ENCODE results near the gene DCDC2C. TPM values are rescaled to one million over a fixed set of nuclear protein-coding genes. Genes with fewer than 3 reads are reported as not detected.
A peak's percentile ranks its signal among the peaks of the same experiment; 100 is the strongest.

The DCDC2C gene
- polyA plus RNA-seq, 2 of the 4 experiments (the other 2 are of a cell fraction): not detected

- no peaks in the 10 kb centered on the region for H3K9me3 ChIP-seq
- ATAC-seq (peak; percentile 79 to 96), FAIRE-seq (no peak), DNase-seq (ENCODE audit: low read depth in 1 of 2, low spot score in 1 of 2) (peak; percentile 71 to 76)
- no peak overlapping the region for H3K27ac ChIP-seq
- TF ChIP-seq CTCF (IDR thresholded peaks at IDR 0.05): peak; percentile 63
- peak; percentile 36 to 66; a peak in 2 of 5 replicates for TF ChIP-seq RAD21 (conservative IDR thresholded peaks at IDR 0.05 in 1 of 2, IDR thresholded peaks at IDR 0.05 in 1 of 2)
- peak; percentile 47; the same call in 1 of the 3 replicates for TF ChIP-seq SMC3 (IDR thresholded peaks at IDR 0.05)
- TF ChIP-seq, protein P1, sequence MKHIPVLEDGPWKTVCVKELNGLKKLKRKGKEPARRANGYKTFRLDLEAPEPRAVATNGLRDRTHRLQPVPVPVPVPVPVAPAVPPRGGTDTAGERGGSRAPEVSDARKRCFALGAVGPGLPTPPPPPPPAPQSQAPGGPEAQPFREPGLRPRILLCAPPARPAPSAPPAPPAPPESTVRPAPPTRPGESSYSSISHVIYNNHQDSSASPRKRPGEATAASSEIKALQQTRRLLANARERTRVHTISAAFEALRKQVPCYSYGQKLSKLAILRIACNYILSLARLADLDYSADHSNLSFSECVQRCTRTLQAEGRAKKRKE (CRISPR knock-in tag; IDR thresholded peaks at IDR 0.05; ENCODE audit: low read depth): no peak
- POLR2A ChIA-PET: no interaction called here
- peak overlapping the region; percentile 43; the same call in 2 of the 3 replicates for H3K4me2 ChIP-seq
- whole genome bisulfite sequencing (ENCODE audit: missing lambda C conversion rate): 46% methylated on average over 23 of the region's 23 CpGs
- CTCF ChIA-PET: interaction anchor here (0.6 to 4.5 kb wide), 15 partner anchors 8 to 1674 kb away, joined by 3 to 31 read pairs (median 5); no protein-coding TSS in a partner anchor
- 0 out of 3 replicates have a peak, but pooled peaks cover 4% of the 10 kb centered on the region for H3K4me1 ChIP-seq
- no peak overlapping the region for H3K4me3 ChIP-seq
These were observed 77.4 kb downstream of the DCDC2C start for GRCh38 chr2:3780477-3781402.

- Histone ChIP-seq H3K9me3 (no peaks in the 10 kb centered on the region), H3K4me3 (no peak overlapping the region), H3K27ac (no peak overlapping the region), H3K4me1 (0 out of 3 replicates have a peak, but pooled peaks cover 4% of the 10 kb centered on the region), H3K4me2 (no peak overlapping the region)
- ATAC-seq (no peak), FAIRE-seq (no peak), DNase-seq (ENCODE audit: low read depth in 1 of 2, low spot score in 1 of 2) (no peak)
- TF ChIP-seq MAFK (IDR thresholded peaks at IDR 0.05; ENCODE audit: partially characterized antibody): no peak
- TF ChIP-seq, protein P2, sequence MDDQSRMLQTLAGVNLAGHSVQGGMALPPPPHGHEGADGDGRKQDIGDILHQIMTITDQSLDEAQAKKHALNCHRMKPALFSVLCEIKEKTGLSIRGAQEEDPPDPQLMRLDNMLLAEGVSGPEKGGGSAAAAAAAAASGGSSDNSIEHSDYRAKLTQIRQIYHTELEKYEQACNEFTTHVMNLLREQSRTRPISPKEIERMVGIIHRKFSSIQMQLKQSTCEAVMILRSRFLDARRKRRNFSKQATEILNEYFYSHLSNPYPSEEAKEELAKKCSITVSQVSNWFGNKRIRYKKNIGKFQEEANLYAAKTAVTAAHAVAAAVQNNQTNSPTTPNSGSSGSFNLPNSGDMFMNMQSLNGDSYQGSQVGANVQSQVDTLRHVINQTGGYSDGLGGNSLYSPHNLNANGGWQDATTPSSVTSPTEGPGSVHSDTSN (IDR thresholded peaks at IDR 0.05): no peak
- TF ChIP-seq ZNF302 (CRISPR knock-in tag; IDR thresholded peaks at IDR 0.05): no peak
- no peak for TF ChIP-seq KDM5A (IDR thresholded peaks at IDR 0.05)
- no peak for TF ChIP-seq FOXS1 (CRISPR knock-in tag; IDR thresholded peaks at IDR 0.05)
- TF ChIP-seq RARB (CRISPR knock-in tag; IDR thresholded peaks at IDR 0.05): no peak
- TF ChIP-seq, protein P3, sequence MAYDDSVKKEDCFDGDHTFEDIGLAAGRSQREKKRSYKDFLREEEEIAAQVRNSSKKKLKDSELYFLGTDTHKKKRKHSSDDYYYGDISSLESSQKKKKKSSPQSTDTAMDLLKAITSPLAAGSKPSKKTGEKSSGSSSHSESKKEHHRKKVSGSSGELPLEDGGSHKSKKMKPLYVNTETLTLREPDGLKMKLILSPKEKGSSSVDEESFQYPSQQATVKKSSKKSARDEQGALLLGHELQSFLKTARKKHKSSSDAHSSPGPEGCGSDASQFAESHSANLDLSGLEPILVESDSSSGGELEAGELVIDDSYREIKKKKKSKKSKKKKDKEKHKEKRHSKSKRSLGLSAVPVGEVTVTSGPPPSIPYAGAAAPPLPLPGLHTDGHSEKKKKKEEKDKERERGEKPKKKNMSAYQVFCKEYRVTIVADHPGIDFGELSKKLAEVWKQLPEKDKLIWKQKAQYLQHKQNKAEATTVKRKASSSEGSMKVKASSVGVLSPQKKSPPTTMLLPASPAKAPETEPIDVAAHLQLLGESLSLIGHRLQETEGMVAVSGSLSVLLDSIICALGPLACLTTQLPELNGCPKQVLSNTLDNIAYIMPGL (CRISPR knock-in tag; IDR thresholded peaks at IDR 0.05; ENCODE audit: borderline replicate concordance): no peak
- no peak for TF ChIP-seq SMC3 (IDR thresholded peaks at IDR 0.05)
- no peak for TF ChIP-seq TFCP2L1 (CRISPR knock-in tag; IDR thresholded peaks at IDR 0.05)
- no peak for TF ChIP-seq PHF8 (IDR thresholded peaks at IDR 0.05; ENCODE audit: borderline replicate concordance, low read depth)
- TF ChIP-seq HDAC2 (IDR thresholded peaks at IDR 0.05): no peak
- no peak for TF ChIP-seq HOXB13 (CRISPR knock-in tag; IDR thresholded peaks at IDR 0.05; ENCODE audit: low read depth)
- TF ChIP-seq HES2 (IDR thresholded peaks at IDR 0.05): no peak
- no peak for TF ChIP-seq RAD21 (conservative IDR thresholded peaks at IDR 0.05 in 1 of 2, IDR thresholded peaks at IDR 0.05 in 1 of 2)
- no peak for TF ChIP-seq CBX8 (IDR thresholded peaks at IDR 0.05)
- TF ChIP-seq JUN (IDR thresholded peaks at IDR 0.05): no peak
- no peak for TF ChIP-seq FOSL2 (IDR thresholded peaks at IDR 0.05)
- TF ChIP-seq FOSL2 (CRISPR knock-in tag; IDR thresholded peaks at IDR 0.05): no peak
- POLR2A ChIA-PET: no interaction called here
- WGBS (ENCODE audit: missing lambda C conversion rate): 40% methylated on average over 4 of the region's 4 CpGs
- CTCF ChIA-PET: interaction anchor here (1.0 to 2.1 kb wide), 4 partner anchors 20 to 57 kb away, joined by 3 to 8 read pairs (median 4); no protein-coding TSS in a partner anchor
These were observed 81.4 kb downstream of the DCDC2C start for GRCh38 chr2:3784731-3785130.

Measured in A549 (cell line).